A673 (cell line): ENCODE results near the gene RALGPS1.

ENCODE experiments used
- CTCF ChIP-seq: fragments of 300-800, 200-600 bp; sonication (generic); conservative IDR thresholded peaks from 2 replicates; pipeline ENCODE4 v1.5.1; 2017; ENCODE audit warnings: low read depth, mild to moderate bottlenecking, antibody characterized with exemption, low read length, moderate library complexity, mixed read lengths
- EZH2 ChIP-seq: fragments of 200-600 bp; sonication (generic); IDR thresholded peaks from 2 replicates; pipeline ENCODE4 v1.6.1; 2017; ENCODE audit warnings: borderline replicate concordance, low read depth, mild to moderate bottlenecking, mixed read lengths, antibody characterized with exemption, low read length; ENCODE audit not compliant: poor library complexity, severe bottlenecking

GRCh38 chr9:127193483-127193882 is 278.9 kb downstream of the RALGPS1 start:
- TF ChIP-seq CTCF, result no peak
- TF ChIP-seq EZH2, result no peak
